A549 (cell line): Measurements from ENCODE around the gene RNF4.

Source experiments
- BHLHE40 ChIP-seq: IDR thresholded peaks from 2 replicates; pipeline ENCODE4 v1.6.1; 2012; ENCODE audit warnings: low read depth, low read length, inconsistent platforms
- CEBPB ChIP-seq, 2 experiments: fragments of >200 bp in 1 of 2; sonication (Bioruptor Twin) in 1 of 2; formaldehyde crosslinking in 1 of 2; IDR thresholded peaks; 2 replicates each; pipeline ENCODE4 v1.6.1; 2012 to 2016
- EP300 ChIP-seq, 2 experiments: fragments of >200 bp; sonication (Bioruptor Twin); formaldehyde crosslinking; IDR thresholded peaks; 2 replicates in 1 of 2; 3 replicates in 1 of 2; pipeline ENCODE4 v1.6.1; 2016 to 2017
- FOSL2 ChIP-seq, 2 experiments: fragments of 450-650 bp in 1 of 2; fragments of >200 bp in 1 of 2; sonication (Bioruptor Twin) in 1 of 2; formaldehyde crosslinking; IDR thresholded peaks; 2 replicates each; pipeline versions ENCODE4 v1.5.0 to v1.6.1; 2016 to 2020; ENCODE audit warnings: mild to moderate bottlenecking in 1 of 2, moderate library complexity in 1 of 2
- MAFK ChIP-seq: fragments of 450-650 bp; IDR thresholded peaks from 2 replicates; pipeline ENCODE4 v1.6.1; 2014; ENCODE audit not compliant: partially characterized antibody
- MYC ChIP-seq: IDR thresholded peaks from 2 replicates; pipeline ENCODE4 v1.6.1; 2012; ENCODE audit warnings: mild to moderate bottlenecking, inconsistent platforms, low read length, improper control_type of control experiment, borderline replicate concordance
- POLR2AphosphoS2 ChIP-seq: conservative IDR thresholded peaks from 2 replicates; pipeline ENCODE4 v1.6.1; 2012; ENCODE audit warnings: low read length, improper control_type of control experiment, inconsistent platforms
- RAD21 ChIP-seq, 2 experiments: fragments of >200 bp in 1 of 2; sonication (Bioruptor Twin) in 1 of 2; formaldehyde crosslinking in 1 of 2; IDR thresholded peaks in 1 of 2; conservative IDR thresholded peaks in 1 of 2; 2 replicates in 1 of 2; 3 replicates in 1 of 2; pipeline ENCODE4 v1.6.1; 2012 to 2018; ENCODE audit warnings: inconsistent platforms in 1 of 2
- ZSCAN20 ChIP-seq: fragments of 250-450 bp; sonication (Bioruptor Pico); IDR thresholded peaks from 2 replicates; pipeline ENCODE4 v1.8.0; 2022; ENCODE audit warnings: mild to moderate bottlenecking, moderate library complexity
- TF ChIP-seq, protein P1 (sequence below): IDR thresholded peaks from 2 replicates; pipeline ENCODE4 v1.6.1; 2012
- TF ChIP-seq, protein P2 (sequence below): fragments of >200 bp; sonication (Bioruptor Twin); formaldehyde crosslinking; IDR thresholded peaks from 3 replicates; pipeline ENCODE4 v1.5.1; 2016
- TF ChIP-seq, protein P3 (sequence below): fragments of 250-450 bp; sonication (Bioruptor Pico); IDR thresholded peaks from 2 replicates; pipeline ENCODE4 v1.5.0; 2021; ENCODE audit warnings: mild to moderate bottlenecking, moderate library complexity, borderline replicate concordance
- TF ChIP-seq, protein P4 (sequence below): fragments of 200-600 bp; sonication (generic); IDR thresholded peaks from 2 replicates; pipeline ENCODE4 v1.6.1; 2016; ENCODE audit warnings: antibody characterized with exemption, mild to moderate bottlenecking, moderate library complexity

DNA sequence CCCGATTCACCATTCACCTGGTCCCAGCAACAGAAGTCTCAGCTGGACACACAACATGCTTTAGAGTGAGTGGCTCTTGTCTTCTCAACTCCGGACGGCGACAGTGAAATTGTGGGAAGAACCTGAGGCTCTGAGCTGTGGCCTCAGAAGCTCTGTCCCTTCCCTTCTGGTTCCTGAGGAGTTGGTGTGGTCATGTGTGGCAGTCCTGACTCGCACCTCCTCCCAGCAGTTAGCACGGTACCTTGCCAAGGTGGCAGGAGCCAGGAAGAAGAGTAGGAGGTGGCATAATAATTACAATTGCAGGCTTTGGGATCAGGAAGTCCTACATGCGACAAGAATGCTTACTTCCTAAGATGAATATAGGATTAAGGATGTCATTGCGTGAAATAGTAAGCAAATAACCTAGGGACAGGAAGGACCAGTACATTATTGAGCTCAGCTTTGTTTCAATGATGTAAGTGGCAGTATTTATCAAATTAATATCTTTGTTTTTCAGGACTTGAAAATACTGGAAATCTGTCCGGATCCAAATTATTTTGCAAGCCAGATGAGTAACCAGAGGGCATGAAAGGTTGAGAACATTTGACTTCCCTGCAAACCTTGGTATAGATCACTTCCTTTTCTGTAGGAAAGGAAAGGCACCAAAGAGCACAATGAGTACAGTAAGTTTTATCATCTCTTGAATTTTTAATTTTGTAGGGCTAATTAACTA lies 21.1 kb downstream of the RNF4 start:
- TF ChIP-seq CEBPB (IDR thresholded peaks at IDR 0.05) (no peak), MYC (no peak), ZSCAN20 (no peak), MAFK (no peak), BHLHE40 (no peak), FOSL2 (IDR thresholded peaks at IDR 0.05) (no peak), FOSL2 (CRISPR knock-in tag; IDR thresholded peaks at IDR 0.05) (no peak), RAD21 (conservative IDR thresholded peaks at IDR 0.05 in 1 of 2, IDR thresholded peaks at IDR 0.05 in 1 of 2) (no peak), EP300 (IDR thresholded peaks at IDR 0.05) (no peak), POLR2AphosphoS2 (no peak)
- TF ChIP-seq, protein P1, sequence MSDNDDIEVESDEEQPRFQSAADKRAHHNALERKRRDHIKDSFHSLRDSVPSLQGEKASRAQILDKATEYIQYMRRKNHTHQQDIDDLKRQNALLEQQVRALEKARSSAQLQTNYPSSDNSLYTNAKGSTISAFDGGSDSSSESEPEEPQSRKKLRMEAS, result no peak
- TF ChIP-seq, protein P2, sequence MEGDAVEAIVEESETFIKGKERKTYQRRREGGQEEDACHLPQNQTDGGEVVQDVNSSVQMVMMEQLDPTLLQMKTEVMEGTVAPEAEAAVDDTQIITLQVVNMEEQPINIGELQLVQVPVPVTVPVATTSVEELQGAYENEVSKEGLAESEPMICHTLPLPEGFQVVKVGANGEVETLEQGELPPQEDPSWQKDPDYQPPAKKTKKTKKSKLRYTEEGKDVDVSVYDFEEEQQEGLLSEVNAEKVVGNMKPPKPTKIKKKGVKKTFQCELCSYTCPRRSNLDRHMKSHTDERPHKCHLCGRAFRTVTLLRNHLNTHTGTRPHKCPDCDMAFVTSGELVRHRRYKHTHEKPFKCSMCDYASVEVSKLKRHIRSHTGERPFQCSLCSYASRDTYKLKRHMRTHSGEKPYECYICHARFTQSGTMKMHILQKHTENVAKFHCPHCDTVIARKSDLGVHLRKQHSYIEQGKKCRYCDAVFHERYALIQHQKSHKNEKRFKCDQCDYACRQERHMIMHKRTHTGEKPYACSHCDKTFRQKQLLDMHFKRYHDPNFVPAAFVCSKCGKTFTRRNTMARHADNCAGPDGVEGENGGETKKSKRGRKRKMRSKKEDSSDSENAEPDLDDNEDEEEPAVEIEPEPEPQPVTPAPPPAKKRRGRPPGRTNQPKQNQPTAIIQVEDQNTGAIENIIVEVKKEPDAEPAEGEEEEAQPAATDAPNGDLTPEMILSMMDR, result no peak
- TF ChIP-seq, protein P3, sequence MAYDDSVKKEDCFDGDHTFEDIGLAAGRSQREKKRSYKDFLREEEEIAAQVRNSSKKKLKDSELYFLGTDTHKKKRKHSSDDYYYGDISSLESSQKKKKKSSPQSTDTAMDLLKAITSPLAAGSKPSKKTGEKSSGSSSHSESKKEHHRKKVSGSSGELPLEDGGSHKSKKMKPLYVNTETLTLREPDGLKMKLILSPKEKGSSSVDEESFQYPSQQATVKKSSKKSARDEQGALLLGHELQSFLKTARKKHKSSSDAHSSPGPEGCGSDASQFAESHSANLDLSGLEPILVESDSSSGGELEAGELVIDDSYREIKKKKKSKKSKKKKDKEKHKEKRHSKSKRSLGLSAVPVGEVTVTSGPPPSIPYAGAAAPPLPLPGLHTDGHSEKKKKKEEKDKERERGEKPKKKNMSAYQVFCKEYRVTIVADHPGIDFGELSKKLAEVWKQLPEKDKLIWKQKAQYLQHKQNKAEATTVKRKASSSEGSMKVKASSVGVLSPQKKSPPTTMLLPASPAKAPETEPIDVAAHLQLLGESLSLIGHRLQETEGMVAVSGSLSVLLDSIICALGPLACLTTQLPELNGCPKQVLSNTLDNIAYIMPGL (CRISPR knock-in tag), result no peak
- TF ChIP-seq, protein P4, sequence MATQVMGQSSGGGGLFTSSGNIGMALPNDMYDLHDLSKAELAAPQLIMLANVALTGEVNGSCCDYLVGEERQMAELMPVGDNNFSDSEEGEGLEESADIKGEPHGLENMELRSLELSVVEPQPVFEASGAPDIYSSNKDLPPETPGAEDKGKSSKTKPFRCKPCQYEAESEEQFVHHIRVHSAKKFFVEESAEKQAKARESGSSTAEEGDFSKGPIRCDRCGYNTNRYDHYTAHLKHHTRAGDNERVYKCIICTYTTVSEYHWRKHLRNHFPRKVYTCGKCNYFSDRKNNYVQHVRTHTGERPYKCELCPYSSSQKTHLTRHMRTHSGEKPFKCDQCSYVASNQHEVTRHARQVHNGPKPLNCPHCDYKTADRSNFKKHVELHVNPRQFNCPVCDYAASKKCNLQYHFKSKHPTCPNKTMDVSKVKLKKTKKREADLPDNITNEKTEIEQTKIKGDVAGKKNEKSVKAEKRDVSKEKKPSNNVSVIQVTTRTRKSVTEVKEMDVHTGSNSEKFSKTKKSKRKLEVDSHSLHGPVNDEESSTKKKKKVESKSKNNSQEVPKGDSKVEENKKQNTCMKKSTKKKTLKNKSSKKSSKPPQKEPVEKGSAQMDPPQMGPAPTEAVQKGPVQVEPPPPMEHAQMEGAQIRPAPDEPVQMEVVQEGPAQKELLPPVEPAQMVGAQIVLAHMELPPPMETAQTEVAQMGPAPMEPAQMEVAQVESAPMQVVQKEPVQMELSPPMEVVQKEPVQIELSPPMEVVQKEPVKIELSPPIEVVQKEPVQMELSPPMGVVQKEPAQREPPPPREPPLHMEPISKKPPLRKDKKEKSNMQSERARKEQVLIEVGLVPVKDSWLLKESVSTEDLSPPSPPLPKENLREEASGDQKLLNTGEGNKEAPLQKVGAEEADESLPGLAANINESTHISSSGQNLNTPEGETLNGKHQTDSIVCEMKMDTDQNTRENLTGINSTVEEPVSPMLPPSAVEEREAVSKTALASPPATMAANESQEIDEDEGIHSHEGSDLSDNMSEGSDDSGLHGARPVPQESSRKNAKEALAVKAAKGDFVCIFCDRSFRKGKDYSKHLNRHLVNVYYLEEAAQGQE, result no peak
